ENCODE data around the gene ALDH16A1. TPM values are rescaled to one million over a fixed set of nuclear protein-coding genes. Genes with fewer than 3 reads are reported as not detected.

ALDH16A1 gene
- total RNA-seq, 1 donor: 26.4 TPM

GRCh38 chr19:49439836-49440235, 13.2 kb upstream of the ALDH16A1 start:
- no peak overlapping the region for H2AFZ ChIP-seq (ENCODE audit: low read length)

GRCh38 chr19:49440439-49441209, 12.4 kb upstream of the ALDH16A1 start:
- H4K20me1 ChIP-seq (ENCODE audit: insufficient read depth, low read length): no peaks in the 10 kb centered on the region
- H2AFZ ChIP-seq (ENCODE audit: low read length): no peak overlapping the region
- DNase-seq (ENCODE audit: insufficient read length, low spot score, missing footprints): peak; percentile 88
- H3K4me3 ChIP-seq (ENCODE audit: insufficient read depth, low read length): no peak overlapping the region
- H3K4me2 ChIP-seq (ENCODE audit: insufficient read depth, low read length): no peak overlapping the region
- no peaks in the 10 kb centered on the region for H3K79me2 ChIP-seq (ENCODE audit: insufficient read depth, low read length)
- H3K9me3 ChIP-seq (ENCODE audit: low read depth, low read length): no peaks in the 10 kb centered on the region
- no peaks in the 10 kb centered on the region for H3K36me3 ChIP-seq (ENCODE audit: insufficient read depth, low read length)
- H3K27me3 ChIP-seq (ENCODE audit: insufficient read depth, low read length): peaks cover 63% of the 10 kb centered on the region
- TF ChIP-seq CTCF (IDR thresholded peaks at IDR 0.05; ENCODE audit: extremely low read depth, low read depth, low read length): no peak
- no peak overlapping the region for H3K27ac ChIP-seq (ENCODE audit: low read depth, low read length)
- peaks cover 10% of the 10 kb centered on the region for H3K4me1 ChIP-seq (ENCODE audit: insufficient read depth, low read length)

More at GRCh38 chr19:49439836-49440235, 13.2 kb upstream of the ALDH16A1 start:
- no peak for TF ChIP-seq CTCF (IDR thresholded peaks at IDR 0.05; ENCODE audit: extremely low read depth, low read depth, low read length)
- H3K4me1 ChIP-seq (ENCODE audit: insufficient read depth, low read length): peaks cover 10% of the 10 kb centered on the region
- DNase-seq (ENCODE audit: insufficient read length, low spot score, missing footprints): peak; percentile 83
- H3K27ac ChIP-seq (ENCODE audit: low read depth, low read length): no peak overlapping the region
- H3K36me3 ChIP-seq (ENCODE audit: insufficient read depth, low read length): no peaks in the 10 kb centered on the region
- H3K4me3 ChIP-seq (ENCODE audit: insufficient read depth, low read length): no peak overlapping the region
- no peaks in the 10 kb centered on the region for H3K79me2 ChIP-seq (ENCODE audit: insufficient read depth, low read length)
- H3K27me3 ChIP-seq (ENCODE audit: insufficient read depth, low read length): peaks cover 63% of the 10 kb centered on the region
- H3K9me3 ChIP-seq (ENCODE audit: low read depth, low read length): no peaks in the 10 kb centered on the region
- no peak overlapping the region for H3K4me2 ChIP-seq (ENCODE audit: insufficient read depth, low read length)
- no peaks in the 10 kb centered on the region for H4K20me1 ChIP-seq (ENCODE audit: insufficient read depth, low read length)

DNA sequence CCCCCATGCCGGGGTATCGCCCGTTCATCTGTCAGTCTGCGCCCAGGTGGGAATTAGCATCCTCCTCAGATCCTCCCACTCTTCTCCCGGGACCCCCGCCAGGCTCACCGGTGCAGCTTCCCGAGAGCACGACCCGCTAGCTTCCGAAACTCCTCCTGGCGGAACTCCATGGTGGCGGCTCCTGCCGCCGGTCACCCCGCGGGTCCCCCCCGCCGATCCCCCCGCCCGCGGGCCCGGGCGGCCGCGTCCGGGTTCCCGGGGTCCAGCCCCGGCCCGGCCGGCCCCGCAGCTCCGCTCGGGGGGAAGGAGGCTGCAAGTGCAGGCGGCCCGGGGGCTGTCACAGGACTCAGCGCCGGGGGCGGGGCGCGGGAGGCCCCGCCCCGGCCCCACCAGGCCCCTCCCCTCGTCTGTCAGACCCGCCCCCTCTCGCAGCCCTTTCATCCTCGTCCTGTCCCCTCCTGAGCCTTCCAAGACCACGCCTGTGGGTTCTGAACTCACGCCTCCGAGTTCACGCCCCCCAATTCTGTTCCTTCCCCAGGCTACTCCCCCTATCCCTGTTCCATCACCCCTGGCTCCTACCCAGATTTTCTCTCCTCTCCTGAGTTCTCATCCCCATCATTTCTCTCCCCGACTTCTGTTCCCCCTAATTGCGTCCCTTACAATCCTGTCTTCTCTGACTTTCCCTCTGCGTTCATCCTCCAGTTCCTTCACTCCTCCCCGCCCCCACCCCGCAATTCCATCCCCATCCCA, 11.6 kb upstream of the ALDH16A1 start, which contains the start of gene SLC17A7:
SLC17A7 (minus strand) TSS at position 318 of the 750 bp plus-strand sequence; CDS start at position 170, 148 bp downstream.
- no peaks in the 10 kb centered on the region for H3K9me3 ChIP-seq (ENCODE audit: low read depth, low read length)
- no peaks in the 10 kb centered on the region for H3K79me2 ChIP-seq (ENCODE audit: insufficient read depth, low read length)
- peaks cover 57% of the 10 kb centered on the region for H3K27me3 ChIP-seq (ENCODE audit: insufficient read depth, low read length)
- no peaks in the 10 kb centered on the region for H3K36me3 ChIP-seq (ENCODE audit: insufficient read depth, low read length)
- peak within 1 kb of the TSS; percentile 46 for H2AFZ ChIP-seq (ENCODE audit: low read length)
- H3K27ac ChIP-seq (ENCODE audit: low read depth, low read length): no peak within 1 kb of the TSS
- H4K20me1 ChIP-seq (ENCODE audit: insufficient read depth, low read length): no peaks in the 10 kb centered on the region
- TF ChIP-seq CTCF (IDR thresholded peaks at IDR 0.05; ENCODE audit: extremely low read depth, low read depth, low read length): no peak
- DNase-seq (ENCODE audit: insufficient read length, low spot score, missing footprints): peak; percentile 93
- peak within 1 kb of the TSS; percentile 76 for H3K4me3 ChIP-seq (ENCODE audit: insufficient read depth, low read length)
- H3K4me2 ChIP-seq (ENCODE audit: insufficient read depth, low read length): peak within 1 kb of the TSS; percentile 94
- H3K4me1 ChIP-seq (ENCODE audit: insufficient read depth, low read length): peaks cover 10% of the 10 kb centered on the region

DNA sequence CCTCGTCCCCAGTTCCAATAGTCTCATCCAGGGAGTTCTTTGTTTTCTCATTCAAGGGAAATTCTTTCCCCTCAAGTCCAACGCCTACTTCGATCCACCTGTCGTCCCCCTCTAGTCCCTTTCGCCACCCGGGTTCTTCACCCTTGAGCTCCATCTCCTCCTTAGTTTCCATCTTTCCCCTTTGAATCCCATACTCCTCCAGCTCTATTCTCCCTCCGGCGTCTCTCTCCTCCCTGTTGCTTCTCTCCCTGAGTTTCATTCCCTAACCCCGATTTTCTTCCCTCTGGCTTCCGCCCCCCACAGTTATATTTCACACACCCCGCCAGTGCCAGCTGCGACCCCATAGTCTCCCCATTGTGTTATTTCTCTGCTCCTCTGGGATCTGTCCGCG, 11.1 kb upstream of the ALDH16A1 start:
- Histone ChIP-seq H3K27me3 (ENCODE audit: insufficient read depth, low read length) (peaks cover 51% of the 10 kb centered on the region), H3K4me2 (ENCODE audit: insufficient read depth, low read length) (peak overlapping the region; percentile 94)
- TF ChIP-seq CTCF (IDR thresholded peaks at IDR 0.05; ENCODE audit: extremely low read depth, low read depth, low read length): no peak

More for the DNA sequence above, 11.1 kb upstream of the ALDH16A1 start:
- Histone ChIP-seq H3K27ac (ENCODE audit: low read depth, low read length) (no peak overlapping the region), H3K9me3 (ENCODE audit: low read depth, low read length) (no peaks in the 10 kb centered on the region), H3K4me1 (ENCODE audit: insufficient read depth, low read length) (peaks cover 10% of the 10 kb centered on the region), H4K20me1 (ENCODE audit: insufficient read depth, low read length) (no peaks in the 10 kb centered on the region), H2AFZ (ENCODE audit: low read length) (no peak overlapping the region), H3K36me3 (ENCODE audit: insufficient read depth, low read length) (no peaks in the 10 kb centered on the region), H3K4me3 (ENCODE audit: insufficient read depth, low read length) (peak overlapping the region; percentile 76), H3K79me2 (ENCODE audit: insufficient read depth, low read length) (no peaks in the 10 kb centered on the region)
- peak; percentile 87 for DNase-seq (ENCODE audit: insufficient read length, low spot score, missing footprints)

All from osteoblast (primary cell).